Adipocyte (in vitro differentiated cells): ENCODE measurements around the gene TGFB2.
A peak's percentile ranks its signal among the peaks of the same experiment; 100 is the strongest.

Experiments
- DNase-seq: peaks from one replicate; pipeline ENCODE4 v3.0.0-alpha.2; 2015; ENCODE audit warnings: low read depth
- H3K27me3 ChIP-seq: replicated peaks from 2 replicates; pipeline ENCODE4 v1.7.0; 2013; ENCODE audit warnings: mild to moderate bottlenecking, low read length, moderate library complexity; ENCODE audit not compliant: control insufficient read depth, insufficient read depth
- H3K36me3 ChIP-seq: 2 replicates; pipeline ENCODE4 v1.7.0; 2013; ENCODE audit warnings: low read length, mild to moderate bottlenecking, moderate library complexity; ENCODE audit not compliant: control insufficient read depth, insufficient read depth, severe bottlenecking
- H3K4me1 ChIP-seq: 2 replicates; pipeline ENCODE4 v1.7.0; 2013; ENCODE audit warnings: mild to moderate bottlenecking, low read length, moderate library complexity; ENCODE audit not compliant: control insufficient read depth, insufficient read depth
- H3K4me3 ChIP-seq: 2 replicates; pipeline ENCODE4 v1.7.0; 2013; ENCODE audit warnings: mild to moderate bottlenecking, low read length, moderate library complexity
- H3K9ac ChIP-seq: 2 replicates; pipeline ENCODE4 v1.7.0; 2013; ENCODE audit warnings: mild to moderate bottlenecking, low read length, moderate library complexity
- H3K9me3 ChIP-seq: 2 replicates; pipeline ENCODE4 v1.7.0; 2013; ENCODE audit warnings: mild to moderate bottlenecking, low read length, moderate library complexity; ENCODE audit not compliant: control insufficient read depth

TGFB2 gene

GRCh38 chr1:218411101-218411500, 66.0 kb downstream of the TGFB2 start:
- no peak overlapping the region for H3K9ac ChIP-seq
- no peaks in the 10 kb centered on the region for H3K36me3 ChIP-seq
- no peak for DNase-seq
- no peak overlapping the region for H3K4me3 ChIP-seq
- H3K4me1 ChIP-seq = peaks cover 4% of the 10 kb centered on the region
- H3K9me3 ChIP-seq = no peaks in the 10 kb centered on the region
- no peaks in the 10 kb centered on the region for H3K27me3 ChIP-seq

GRCh38 chr1:218412171-218412570, 67.0 kb downstream of the TGFB2 start:
- peaks cover 3% of the 10 kb centered on the region for H3K9me3 ChIP-seq
- H3K4me1 ChIP-seq = peaks cover 4% of the 10 kb centered on the region
- H3K9ac ChIP-seq = no peak overlapping the region
- H3K27me3 ChIP-seq = no peaks in the 10 kb centered on the region
- no peak overlapping the region for H3K4me3 ChIP-seq
- DNase-seq = peak; percentile 26
- no peaks in the 10 kb centered on the region for H3K36me3 ChIP-seq

DNA sequence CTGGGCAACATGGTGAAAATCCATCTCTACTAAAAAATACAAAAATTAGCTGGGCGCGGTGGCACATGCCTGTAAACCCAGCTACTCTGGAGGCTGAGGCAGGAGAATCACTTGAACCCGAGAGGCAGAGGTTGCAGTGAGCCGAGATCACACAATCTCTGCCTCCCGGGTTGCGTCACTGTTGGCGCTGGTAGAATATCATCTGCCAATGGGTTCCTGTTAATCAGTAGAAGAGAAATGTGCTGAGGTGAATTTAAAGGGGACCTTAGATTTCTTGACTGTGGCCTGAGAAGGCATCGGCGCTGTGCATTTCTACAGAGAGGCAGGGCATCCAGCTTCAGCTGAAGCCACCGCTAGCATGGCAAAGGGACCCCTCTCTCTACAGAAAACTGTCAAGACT, 68.0 kb downstream of the TGFB2 start:
- H3K36me3 ChIP-seq = no peaks in the 10 kb centered on the region
- no peaks in the 10 kb centered on the region for H3K27me3 ChIP-seq
- H3K4me1 ChIP-seq = peaks cover 4% of the 10 kb centered on the region
- H3K9ac ChIP-seq = no peak overlapping the region
- H3K9me3 ChIP-seq = peaks cover 3% of the 10 kb centered on the region
- H3K4me3 ChIP-seq = no peak overlapping the region
- DNase-seq = no peak

- H3K27me3 ChIP-seq = no peaks in the 10 kb centered on the region
- peaks cover 4% of the 10 kb centered on the region for H3K4me1 ChIP-seq
- no peaks in the 10 kb centered on the region for H3K36me3 ChIP-seq
- H3K4me3 ChIP-seq = no peak overlapping the region
- peaks cover 3% of the 10 kb centered on the region for H3K9me3 ChIP-seq
- no peak for DNase-seq
- no peak overlapping the region for H3K9ac ChIP-seq
Observed at GRCh38 chr1:218414060-218414728, 69.1 kb downstream of the TGFB2 start.

GRCh38 chr1:218415726-218416125, 70.6 kb downstream of the TGFB2 start:
- no peak overlapping the region for H3K4me3 ChIP-seq
- peaks cover 3% of the 10 kb centered on the region for H3K9me3 ChIP-seq
- no peaks in the 10 kb centered on the region for H3K36me3 ChIP-seq
- DNase-seq = no peak
- H3K4me1 ChIP-seq = peaks cover 4% of the 10 kb centered on the region
- no peak overlapping the region for H3K9ac ChIP-seq
- H3K27me3 ChIP-seq = no peaks in the 10 kb centered on the region

DNA sequence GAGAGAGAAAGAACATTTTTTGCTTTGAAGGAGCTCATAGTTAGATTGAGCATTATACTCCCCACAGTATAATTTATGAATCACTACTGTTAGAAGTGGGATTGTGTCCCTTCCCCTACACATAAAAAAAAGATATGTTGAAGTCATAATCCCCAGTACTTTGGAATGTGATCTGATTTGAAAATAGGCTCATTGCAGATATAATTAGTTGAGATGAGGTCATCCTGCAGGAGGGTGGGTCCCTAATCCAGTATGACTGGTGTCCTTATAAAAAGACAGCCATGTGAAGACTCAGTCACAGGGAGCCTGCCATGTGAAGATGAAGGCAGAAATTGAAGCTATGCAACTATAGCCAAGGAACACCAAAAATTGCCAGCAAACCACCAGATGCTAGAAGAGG, 76.4 kb downstream of the TGFB2 start:
- no peaks in the 10 kb centered on the region for H3K36me3 ChIP-seq
- H3K27me3 ChIP-seq = no peaks in the 10 kb centered on the region
- DNase-seq = no peak
- H3K4me1 ChIP-seq = peaks cover 16% of the 10 kb centered on the region
- no peak overlapping the region for H3K4me3 ChIP-seq
- no peak overlapping the region for H3K9ac ChIP-seq
- peaks cover 3% of the 10 kb centered on the region for H3K9me3 ChIP-seq

DNA sequence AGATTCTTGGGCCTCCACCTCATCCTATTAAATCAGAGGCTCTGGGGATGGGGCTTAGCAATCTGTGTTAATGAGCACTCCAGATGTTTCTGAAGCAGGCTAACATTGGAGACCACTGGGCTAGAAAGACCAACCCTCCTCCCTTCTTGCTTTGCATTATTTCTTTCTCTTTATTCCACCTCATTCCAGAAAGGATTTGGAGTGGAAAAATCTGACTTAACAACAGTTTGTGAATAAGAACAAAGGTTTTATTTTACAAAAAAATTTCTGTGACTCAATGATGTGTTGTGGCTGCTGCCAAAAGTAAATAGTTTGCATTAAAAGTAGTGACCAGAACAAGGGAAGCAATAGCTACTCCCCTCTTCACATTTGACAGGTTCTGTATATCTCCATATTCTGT, 79.4 kb downstream of the TGFB2 start:
- Histone ChIP-seq H3K36me3 (no peaks in the 10 kb centered on the region), H3K4me3 (no peak overlapping the region), H3K27me3 (no peaks in the 10 kb centered on the region), H3K9ac (no peak overlapping the region), H3K9me3 (no peaks in the 10 kb centered on the region), H3K4me1 (peaks cover 18% of the 10 kb centered on the region)
- peak; percentile 49 for DNase-seq

GRCh38 chr1:218425647-218426342, 80.7 kb downstream of the TGFB2 start:
- H3K27me3 ChIP-seq = no peaks in the 10 kb centered on the region
- no peak overlapping the region for H3K9ac ChIP-seq
- no peaks in the 10 kb centered on the region for H3K9me3 ChIP-seq
- H3K4me1 ChIP-seq = peaks cover 18% of the 10 kb centered on the region
- peak; percentile 58 for DNase-seq
- H3K4me3 ChIP-seq = peak overlapping the region; percentile 10
- H3K36me3 ChIP-seq = no peaks in the 10 kb centered on the region

- no peak overlapping the region for H3K9ac ChIP-seq
- DNase-seq = peak; percentile 39
Observed at GRCh38 chr1:218426343-218426657, 81.2 kb downstream of the TGFB2 start.

DNA sequence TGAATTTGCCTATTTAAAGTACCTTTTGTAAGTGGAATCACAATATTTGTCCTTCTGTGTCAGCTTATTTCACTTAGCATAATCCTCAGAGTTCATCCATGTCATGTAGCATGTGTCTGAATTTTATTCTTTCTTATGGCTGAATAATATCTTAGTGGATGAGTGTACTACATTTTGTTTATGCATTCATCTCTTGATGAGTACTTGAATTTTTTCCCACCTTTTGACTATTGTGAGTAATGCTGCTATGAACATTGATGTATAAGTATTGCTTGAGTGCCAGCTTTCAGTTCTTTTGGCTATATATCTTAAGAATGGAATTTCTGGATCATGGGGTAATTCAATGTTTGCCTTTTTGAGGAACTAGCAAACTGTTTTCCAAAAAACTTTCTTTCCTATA, 84.2 kb downstream of the TGFB2 start:
- no peak overlapping the region for H3K9ac ChIP-seq
- no peak overlapping the region for H3K4me3 ChIP-seq

More at GRCh38 chr1:218426343-218426657, 81.2 kb downstream of the TGFB2 start:
- H3K4me3 ChIP-seq = no peak overlapping the region
- no peaks in the 10 kb centered on the region for H3K9me3 ChIP-seq
- peaks cover 18% of the 10 kb centered on the region for H3K4me1 ChIP-seq
- no peaks in the 10 kb centered on the region for H3K27me3 ChIP-seq
- no peaks in the 10 kb centered on the region for H3K36me3 ChIP-seq

GRCh38 chr1:218430346-218430745, 85.2 kb downstream of the TGFB2 start:
- Histone ChIP-seq H3K36me3 (no peaks in the 10 kb centered on the region), H3K9ac (no peak overlapping the region), H3K9me3 (no peaks in the 10 kb centered on the region), H3K27me3 (no peaks in the 10 kb centered on the region), H3K4me3 (no peak overlapping the region), H3K4me1 (peaks cover 20% of the 10 kb centered on the region)
- no peak for DNase-seq

More for the DNA sequence above, 84.2 kb downstream of the TGFB2 start:
- DNase-seq = no peak
- Histone ChIP-seq H3K36me3 (no peaks in the 10 kb centered on the region), H3K4me1 (peaks cover 23% of the 10 kb centered on the region), H3K9me3 (no peaks in the 10 kb centered on the region), H3K27me3 (no peaks in the 10 kb centered on the region)
